Stimulated activated naive CD8-positive, alpha-beta T cell treated with anti-CD3 and anti-CD28 coated beads, Interleukin-15, Interleukin-2, amounts not matched to agents 100 U/mL and 50 U/mL, for 24 hours (primary cell): ENCODE measurements around the gene B3GALT6.

Source experiments
- ATAC-seq: fragments of 150-1000 bp; cut with Tn5 transposase; one replicate; pipeline ENCODE4 v1.10.0; 2021
- DNase-seq: peaks from one replicate; pipeline ENCODE4 v3.0.0; 2021

The B3GALT6 gene

GRCh38 chr1:1232796-1233566 lies 944 bp downstream of the B3GALT6 start:
- ATAC-seq: no peak

GRCh38 chr1:1233567-1233892 lies 1.5 kb downstream of the B3GALT6 start:
- DNase-seq: no peak
- no peak for ATAC-seq

More at GRCh38 chr1:1232796-1233566, 944 bp downstream of the B3GALT6 start:
- DNase-seq: no peak

GRCh38 chr1:1234180-1234808 lies 2.3 kb downstream of the B3GALT6 start:
- DNase-seq: no peak

GRCh38 chr1:1235016-1235744 lies 3.1 kb downstream of the B3GALT6 start:
- ATAC-seq: no peak
- DNase-seq: no peak

More at GRCh38 chr1:1234180-1234808, 2.3 kb downstream of the B3GALT6 start:
- ATAC-seq: no peak

GRCh38 chr1:1236176-1236763 lies 4.2 kb downstream of the B3GALT6 start:
- DNase-seq (no peak), ATAC-seq (no peak)

GRCh38 chr1:1236945-1237873 lies 5.2 kb downstream of the B3GALT6 start:
- DNase-seq (no peak), ATAC-seq (no peak)

GRCh38 chr1:1237874-1238701 lies 6.1 kb downstream of the B3GALT6 start:
- DNase-seq (no peak), ATAC-seq (peak; percentile 6)

GRCh38 chr1:1238702-1239178 lies 6.7 kb downstream of the B3GALT6 start:
- ATAC-seq: no peak

GRCh38 chr1:1239227-1239613 lies 7.2 kb downstream of the B3GALT6 start:
- ATAC-seq (no peak), DNase-seq (no peak)

More at GRCh38 chr1:1238702-1239178, 6.7 kb downstream of the B3GALT6 start:
- no peak for DNase-seq

- ATAC-seq: no peak
- no peak for DNase-seq
Observed at GRCh38 chr1:1239614-1240347, 7.7 kb downstream of the B3GALT6 start.

GRCh38 chr1:1240348-1240732 lies 8.3 kb downstream of the B3GALT6 start:
- no peak for DNase-seq
- no peak for ATAC-seq

- ATAC-seq: no peak
- DNase-seq: no peak
Observed at GRCh38 chr1:1240822-1241587, 9.0 kb downstream of the B3GALT6 start.

- ATAC-seq (no peak), DNase-seq (no peak)
Observed at GRCh38 chr1:1241588-1242219, 9.7 kb downstream of the B3GALT6 start.

- DNase-seq (no peak), ATAC-seq (no peak)
Observed at GRCh38 chr1:1242461-1243265, 10.6 kb downstream of the B3GALT6 start.

- DNase-seq: no peak
- ATAC-seq: no peak
Observed at GRCh38 chr1:1243266-1243660, 11.2 kb downstream of the B3GALT6 start.

- no peak for ATAC-seq
- no peak for DNase-seq
Observed at GRCh38 chr1:1243807-1244191, 11.8 kb downstream of the B3GALT6 start.

GRCh38 chr1:1244192-1244811 lies 12.3 kb downstream of the B3GALT6 start:
- ATAC-seq (no peak), DNase-seq (no peak)
